Activated CD8-positive, alpha-beta T cell treated with anti-CD3 and anti-CD28 coated beads for 36 hours (primary cell): ENCODE data around the gene SLC25A44. TPM values are rescaled to one million over a fixed set of nuclear protein-coding genes. Genes with fewer than 3 reads are reported as not detected.

ENCODE experiments used
- ATAC-seq: fragments of 200-7000 bp; cut with Tn5 transposase; one replicate; pipeline ENCODE4 v1.10.0; 2021; ENCODE audit warnings: mild to moderate bottlenecking, moderate library complexity
- CTCF ChIA-PET: fragments of 350-600 bp; sonication (Branson Sonifier 250); formaldehyde crosslinking; loops from one replicate; lab custom pipeline; 2021; ENCODE audit warnings: antibody characterized with exemption; lab: Charles Lee
- POLR2A ChIA-PET: fragments of 350-600 bp; sonication (Branson Sonifier 250); formaldehyde crosslinking; loops from one replicate; lab custom pipeline; 2021; ENCODE audit warnings: antibody characterized with exemption; lab: Charles Lee
- DNase-seq: peaks from one replicate; pipeline ENCODE4 v3.0.0-alpha.2; 2020
- H3K27ac Mint-ChIP-seq: one replicate; pipeline ENCODE4 v1.8.0; 2021; ENCODE audit warnings: mild to moderate bottlenecking, mixed read lengths
- H3K27me3 Mint-ChIP-seq: one replicate; pipeline ENCODE4 v1.8.0; 2021; ENCODE audit warnings: mixed read lengths
- H3K36me3 Mint-ChIP-seq: one replicate; pipeline ENCODE4 v1.8.0; 2021; ENCODE audit warnings: low read depth, mixed read lengths
- H3K4me1 Mint-ChIP-seq: one replicate; pipeline ENCODE4 v1.8.0; 2021; ENCODE audit warnings: low read depth, mixed read lengths
- H3K4me3 Mint-ChIP-seq: one replicate; pipeline ENCODE4 v1.8.0; 2021; ENCODE audit warnings: mild to moderate bottlenecking, moderate library complexity, mixed read lengths
- H3K9me3 Mint-ChIP-seq: one replicate; pipeline ENCODE4 v1.8.0; 2021; ENCODE audit warnings: mixed read lengths
- CTCF ChIP-seq: fragments of 200-600 bp; IDR thresholded peaks from one replicate; pipeline ENCODE4 v1.8.0; 2022; ENCODE audit warnings: antibody characterized with exemption, mild to moderate bottlenecking
- intact Hi-C: fragments of 100-400 bp; cut with micrococcal nuclease; formaldehyde crosslinking; loops from one replicate; pipeline ENCODE4 v1.10.0; 2022
- total RNA-seq, 2 experiments: library from RNA; stranded (reverse); gene quantifications; one replicate each; pipeline ENCODE4 v1.2.3, GENCODE V29; 2021

SLC25A44 gene
- total RNA-seq, 2 experiments from 2014 or later = 41.9 to 43.0 TPM

DNA sequence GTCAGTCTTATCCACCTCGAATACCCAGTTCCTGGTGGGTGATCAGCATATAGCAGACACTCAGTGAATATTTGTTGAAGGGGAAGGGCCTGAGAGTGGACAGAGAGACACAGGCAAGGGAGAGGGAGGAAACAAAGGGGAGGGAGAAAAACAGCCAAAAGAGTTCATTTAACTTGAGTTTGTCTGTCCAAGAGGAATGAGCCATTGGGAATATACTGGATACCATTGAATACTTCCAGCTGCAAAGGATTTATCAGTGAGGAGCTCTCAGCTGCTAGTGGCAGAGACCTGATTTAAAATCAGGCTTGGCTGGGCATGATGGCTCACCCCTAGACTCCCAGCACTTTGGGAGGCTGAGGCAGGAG, 36.6 kb downstream of the SLC25A44 start:
- peaks cover 18% of the 10 kb centered on the region for H3K4me1 Mint-ChIP-seq
- H3K27ac Mint-ChIP-seq = no peak overlapping the region
- no peak for TF ChIP-seq CTCF
- no peak for DNase-seq
- H3K36me3 Mint-ChIP-seq = peaks cover 36% of the 10 kb centered on the region
- no peak for ATAC-seq
- H3K4me3 Mint-ChIP-seq = no peak overlapping the region
- ChIA-PET CTCF (interaction anchor here (0.7 to 1.5 kb wide), 4 partner anchors 11 to 89 kb away, joined by 3 to 4 read pairs (median 3); partner anchors contain the start of gene BGLAP), POLR2A (interaction anchor here (0.8 to 1.7 kb wide), 5 partner anchors 9 to 83 kb away, joined by 3 to 6 read pairs (median 3); no protein-coding TSS in a partner anchor)
- no peaks in the 10 kb centered on the region for H3K27me3 Mint-ChIP-seq
- intact Hi-C loops = no loop called here
- H3K9me3 Mint-ChIP-seq = no peaks in the 10 kb centered on the region

DNA sequence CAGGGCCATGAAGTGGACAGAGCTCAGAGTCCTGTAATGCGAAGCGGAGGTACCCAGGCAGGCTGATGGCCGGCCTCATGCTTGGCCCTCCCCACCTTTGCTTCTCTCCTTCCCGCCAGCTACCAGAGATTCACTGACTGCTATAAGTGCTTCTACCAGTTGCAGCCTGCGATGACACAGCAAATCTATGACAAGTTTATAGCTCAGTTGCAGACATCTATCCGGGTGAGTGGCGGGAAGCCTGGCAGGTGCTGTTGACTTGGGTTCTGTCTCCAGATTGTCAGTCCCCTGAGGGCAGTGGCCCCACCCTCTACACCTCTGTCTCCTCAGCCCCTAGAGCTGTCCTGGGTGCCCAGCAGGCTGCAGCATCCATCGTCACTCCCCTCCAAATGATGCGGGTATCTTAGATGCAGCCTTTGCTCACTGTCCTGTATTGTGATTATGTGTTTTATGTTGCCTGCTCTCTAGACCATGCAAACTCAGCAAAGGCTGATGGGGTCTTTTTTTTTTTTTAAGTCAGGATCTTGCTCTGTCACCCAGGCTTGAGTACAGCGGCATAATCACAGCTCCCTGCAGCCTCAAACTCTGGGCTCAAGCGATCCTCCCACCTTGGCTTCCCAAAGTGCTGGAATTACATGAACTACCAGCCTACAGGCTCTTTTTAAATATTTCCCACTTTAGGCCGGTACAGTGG, 38.4 kb downstream of the SLC25A44 start:
- POLR2A ChIA-PET = interaction anchor here (1.0 to 2.3 kb wide), 4 partner anchors 13 to 134 kb away, joined by 3 to 9 read pairs (median 4); no protein-coding TSS in a partner anchor
- Mint-ChIP-seq H3K4me1 (peaks cover 6% of the 10 kb centered on the region), H3K9me3 (no peaks in the 10 kb centered on the region), H3K27ac (no peak overlapping the region), H3K4me3 (no peak overlapping the region), H3K27me3 (no peaks in the 10 kb centered on the region), H3K36me3 (peaks cover 33% of the 10 kb centered on the region)
- no peak for ATAC-seq
- CTCF ChIA-PET = interaction anchor here (1.0 to 2.2 kb wide), 5 partner anchors 10 to 103 kb away, joined by 3 to 7 read pairs (median 4); partner anchors contain the start of gene BGLAP
- TF ChIP-seq CTCF = no peak
- intact Hi-C loops = no loop called here
- DNase-seq = no peak

GRCh38 chr1:156233426-156234127, 39.7 kb downstream of the SLC25A44 start:
- no peak for TF ChIP-seq CTCF
- Mint-ChIP-seq H3K27me3 (no peaks in the 10 kb centered on the region), H3K9me3 (no peaks in the 10 kb centered on the region), H3K36me3 (peaks cover 32% of the 10 kb centered on the region), H3K4me1 (peaks cover 4% of the 10 kb centered on the region), H3K4me3 (no peak overlapping the region), H3K27ac (no peak overlapping the region)
- ChIA-PET CTCF (interaction anchor here (0.8 to 2.2 kb wide), 8 partner anchors 8 to 92 kb away, joined by 3 to 7 read pairs (median 4); partner anchors contain the start of gene BGLAP), POLR2A (interaction anchor here (0.6 to 2.3 kb wide), 6 partner anchors 12 to 105 kb away, joined by 3 to 9 read pairs (median 4); partner anchors contain the start of gene PAQR6)
- intact Hi-C loops = no loop called here
- no peak for DNase-seq
- no peak for ATAC-seq

- Mint-ChIP-seq H3K27me3 (no peaks in the 10 kb centered on the region), H3K27ac (no peak overlapping the region), H3K4me3 (no peak overlapping the region), H3K36me3 (peaks cover 30% of the 10 kb centered on the region), H3K4me1 (peaks cover 3% of the 10 kb centered on the region), H3K9me3 (no peaks in the 10 kb centered on the region)
- ChIA-PET POLR2A (interaction anchor here (0.8 to 1.2 kb wide), 2 partner anchors 10 to 114 kb away, joined by 3 read pairs; no protein-coding TSS in a partner anchor), CTCF (no interaction called here)
- no peak for DNase-seq
- no peak for ATAC-seq
- intact Hi-C loops = no loop called here
- no peak for TF ChIP-seq CTCF
Observed at GRCh38 chr1:156236164-156236563, 42.3 kb downstream of the SLC25A44 start.
